ENCODE results near the gene PPM1L.

DNA sequence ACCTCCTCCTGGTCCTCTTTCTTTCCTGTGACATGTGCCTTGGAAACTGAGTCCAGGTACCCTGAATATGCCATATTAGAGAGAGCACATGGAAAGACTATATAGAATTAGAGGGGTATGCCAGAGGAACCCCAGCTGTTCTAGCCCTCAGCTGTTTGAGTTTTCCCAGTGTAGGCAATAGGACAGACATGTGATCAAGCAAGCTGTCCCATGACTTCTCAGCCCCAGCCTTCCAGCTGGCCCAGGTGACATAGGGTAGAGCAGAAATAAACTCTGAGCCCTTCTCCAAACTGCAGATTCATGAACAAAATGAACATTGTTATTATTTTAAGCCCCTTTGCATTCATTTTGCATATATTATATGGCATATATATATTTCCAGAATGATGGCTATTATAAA, 118.7 kb downstream of the PPM1L start:
- TF ChIP-seq ISL1 (CRISPR knock-in tag; IDR thresholded peaks at IDR 0.05), result no peak
- TF ChIP-seq ESRRG (CRISPR knock-in tag; IDR thresholded peaks at IDR 0.05), result no peak
- no peak for TF ChIP-seq PPARA (CRISPR knock-in tag; IDR thresholded peaks at IDR 0.05; ENCODE audit: borderline replicate concordance)
- TF ChIP-seq ZFP3 (CRISPR knock-in tag; IDR thresholded peaks at IDR 0.05), result no peak

Data from SK-N-SH treated with all-trans-retinoic acid at 6 μM for 48 hours (cell line).